Measurements from ENCODE around the gene TM7SF2.

DNA sequence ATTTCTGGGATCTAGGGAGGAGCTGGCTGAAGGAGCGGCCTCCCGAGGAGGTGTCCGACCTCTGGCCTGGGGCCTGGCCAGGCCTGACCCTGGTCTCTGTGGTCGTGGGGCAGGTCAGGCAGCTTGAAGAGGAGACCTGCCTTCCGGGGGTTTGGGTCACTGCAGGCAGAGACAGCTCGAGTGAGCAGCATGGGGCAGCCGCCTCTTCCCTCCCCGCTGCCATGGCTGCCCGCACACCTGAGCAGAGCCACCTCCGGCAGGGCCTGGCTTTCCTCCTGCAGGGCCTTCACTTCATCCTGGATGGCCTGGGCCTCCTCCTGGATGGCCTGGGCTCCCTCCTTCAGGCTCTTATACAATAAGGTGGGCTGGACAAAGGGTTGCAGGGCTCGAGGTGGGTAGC is 45.4 kb upstream of the TM7SF2 start:
- TF ChIP-seq POLR2A (IDR thresholded peaks at IDR 0.05) = no peak
- TF ChIP-seq, protein P1, sequence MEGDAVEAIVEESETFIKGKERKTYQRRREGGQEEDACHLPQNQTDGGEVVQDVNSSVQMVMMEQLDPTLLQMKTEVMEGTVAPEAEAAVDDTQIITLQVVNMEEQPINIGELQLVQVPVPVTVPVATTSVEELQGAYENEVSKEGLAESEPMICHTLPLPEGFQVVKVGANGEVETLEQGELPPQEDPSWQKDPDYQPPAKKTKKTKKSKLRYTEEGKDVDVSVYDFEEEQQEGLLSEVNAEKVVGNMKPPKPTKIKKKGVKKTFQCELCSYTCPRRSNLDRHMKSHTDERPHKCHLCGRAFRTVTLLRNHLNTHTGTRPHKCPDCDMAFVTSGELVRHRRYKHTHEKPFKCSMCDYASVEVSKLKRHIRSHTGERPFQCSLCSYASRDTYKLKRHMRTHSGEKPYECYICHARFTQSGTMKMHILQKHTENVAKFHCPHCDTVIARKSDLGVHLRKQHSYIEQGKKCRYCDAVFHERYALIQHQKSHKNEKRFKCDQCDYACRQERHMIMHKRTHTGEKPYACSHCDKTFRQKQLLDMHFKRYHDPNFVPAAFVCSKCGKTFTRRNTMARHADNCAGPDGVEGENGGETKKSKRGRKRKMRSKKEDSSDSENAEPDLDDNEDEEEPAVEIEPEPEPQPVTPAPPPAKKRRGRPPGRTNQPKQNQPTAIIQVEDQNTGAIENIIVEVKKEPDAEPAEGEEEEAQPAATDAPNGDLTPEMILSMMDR (IDR thresholded peaks at IDR 0.05) = no peak

Measured in heart left ventricle (tissue), 13 donors.